Urinary bladder (tissue), 4 donors: ENCODE data around the gene ARPC5. TPM values are rescaled to one million over a fixed set of nuclear protein-coding genes. Genes with fewer than 3 reads are reported as not detected.

Experiments
- DNase-seq: peaks from one replicate; pipeline ENCODE4 v3.0.0-alpha.2; 2015; ENCODE audit errors: extremely low spot score
- H3K27ac ChIP-seq: one replicate; pipeline ENCODE4 v1.5.1; 2013; ENCODE audit warnings: low read depth, mild to moderate bottlenecking, moderate library complexity
- H3K36me3 ChIP-seq: one replicate; pipeline ENCODE4 v1.6.1; 2013; ENCODE audit warnings: mild to moderate bottlenecking, moderate library complexity; ENCODE audit not compliant: insufficient read depth
- H3K4me1 ChIP-seq: one replicate; pipeline ENCODE4 v1.6.1; 2013; ENCODE audit warnings: mild to moderate bottlenecking, moderate library complexity; ENCODE audit not compliant: insufficient read depth
- H3K4me3 ChIP-seq: one replicate; pipeline ENCODE4 v1.5.1; 2013; ENCODE audit warnings: low read depth, low read length
- WGBS: extraction: QIAGEN DNeasy Blood & Tissue Kit; methylation state at CpG from one replicate; pipeline ENCODE4 v1.1.7; 2013; 5-methylcytosine and 5-hydroxymethylcytosine counted together
- polyA plus RNA-seq: library from polyadenylated mRNA; stranded (reverse); fragments of 200-250 nt; gene quantifications from one replicate; pipeline ENCODE4 v1.2.3, GENCODE V29; 2013
- total RNA-seq: library from RNA; depleted of rRNA; stranded (reverse); fragments of >200 nt; gene quantifications from one replicate; pipeline ENCODE4 v1.2.3, GENCODE V29; 2014
- donor health status: healthy with polysubstance abuse.
- donor health status: healthy.

ARPC5 gene
- total and polyA plus RNA-seq, 2 donors = 104 to 145 TPM

GRCh38 chr1:183597656-183598347, 37.8 kb downstream of the ARPC5 start:
- 60% methylated on average over 5 of the region's 5 CpGs for WGBS
- DNase-seq = no peak
- Histone ChIP-seq H3K36me3 (no peaks in the 10 kb centered on the region), H3K27ac (no peak overlapping the region), H3K4me1 (no peaks in the 10 kb centered on the region), H3K4me3 (no peak overlapping the region)

GRCh38 chr1:183596500-183596899, 39.1 kb downstream of the ARPC5 start:
- Histone ChIP-seq H3K4me1 (no peaks in the 10 kb centered on the region), H3K36me3 (no peaks in the 10 kb centered on the region), H3K4me3 (no peak overlapping the region), H3K27ac (no peak overlapping the region)
- WGBS = 86% methylated on average over 5 of the region's 5 CpGs
- DNase-seq = no peak

GRCh38 chr1:183595537-183595936, 40.0 kb downstream of the ARPC5 start:
- H3K27ac ChIP-seq = no peak overlapping the region
- DNase-seq = no peak
- WGBS = 95% methylated on average over 2 of the region's 2 CpGs
- H3K4me3 ChIP-seq = no peak overlapping the region
- H3K36me3 ChIP-seq = no peaks in the 10 kb centered on the region
- H3K4me1 ChIP-seq = no peaks in the 10 kb centered on the region

- Histone ChIP-seq H3K4me3 (no peak overlapping the region), H3K4me1 (no peaks in the 10 kb centered on the region), H3K36me3 (no peaks in the 10 kb centered on the region), H3K27ac (no peak overlapping the region)
- WGBS = 69% methylated on average over 3 of the region's 3 CpGs
- no peak for DNase-seq
Measured at GRCh38 chr1:183593356-183593755, 42.2 kb downstream of the ARPC5 start.

GRCh38 chr1:183592733-183593132, 42.9 kb downstream of the ARPC5 start:
- Histone ChIP-seq H3K36me3 (no peaks in the 10 kb centered on the region), H3K4me1 (no peaks in the 10 kb centered on the region), H3K4me3 (no peak overlapping the region), H3K27ac (no peak overlapping the region)
- no peak for DNase-seq
- WGBS = 91% methylated on average over 7 of the region's 7 CpGs

GRCh38 chr1:183590244-183591191, 45.1 kb downstream of the ARPC5 start, which contains the start of gene NCF2:
Gene NCF2 (minus strand): TSS chr1:183590459. CDS start chr1:183590329, 130 bp downstream.
- WGBS = 78% methylated on average over 6 of the region's 6 CpGs
- Histone ChIP-seq H3K4me1 (no peaks in the 10 kb centered on the region), H3K27ac (no peak within 1 kb of the TSS), H3K36me3 (no peaks in the 10 kb centered on the region), H3K4me3 (no peak within 1 kb of the TSS)
- DNase-seq = no peak

GRCh38 chr1:183589874-183590243, 45.7 kb downstream of the ARPC5 start:
- Histone ChIP-seq H3K36me3 (no peaks in the 10 kb centered on the region), H3K27ac (no peak overlapping the region), H3K4me1 (no peaks in the 10 kb centered on the region), H3K4me3 (no peak overlapping the region)
- WGBS = 85% methylated on average over 4 of the region's 4 CpGs
- no peak for DNase-seq

- WGBS = 90% methylated on average over 5 of the region's 5 CpGs
- Histone ChIP-seq H3K36me3 (no peaks in the 10 kb centered on the region), H3K4me3 (no peak overlapping the region), H3K4me1 (no peaks in the 10 kb centered on the region), H3K27ac (no peak overlapping the region)
- no peak for DNase-seq
Measured at GRCh38 chr1:183589384-183589783, 46.2 kb downstream of the ARPC5 start.

GRCh38 chr1:183588827-183589226, 46.8 kb downstream of the ARPC5 start:
- no peaks in the 10 kb centered on the region for H3K4me1 ChIP-seq
- no peak overlapping the region for H3K4me3 ChIP-seq
- no peak overlapping the region for H3K27ac ChIP-seq
- no peak for DNase-seq
- H3K36me3 ChIP-seq = no peaks in the 10 kb centered on the region

GRCh38 chr1:183586926-183587325, 48.7 kb downstream of the ARPC5 start:
- H3K4me1 ChIP-seq = no peaks in the 10 kb centered on the region
- no peak overlapping the region for H3K27ac ChIP-seq
- H3K36me3 ChIP-seq = no peaks in the 10 kb centered on the region
- H3K4me3 ChIP-seq = no peak overlapping the region
- no peak for DNase-seq
- 90% methylated on average over 8 of the region's 8 CpGs for whole genome bisulfite sequencing

- Histone ChIP-seq H3K4me3 (no peak overlapping the region), H3K27ac (no peak overlapping the region), H3K36me3 (no peaks in the 10 kb centered on the region), H3K4me1 (no peaks in the 10 kb centered on the region)
- DNase-seq = no peak
- WGBS = 98% methylated on average over 1 of the region's 1 CpG
Measured at GRCh38 chr1:183586455-183586854, 49.1 kb downstream of the ARPC5 start.

GRCh38 chr1:183585038-183585437, 50.5 kb downstream of the ARPC5 start:
- Histone ChIP-seq H3K4me1 (no peaks in the 10 kb centered on the region), H3K4me3 (no peak overlapping the region), H3K36me3 (no peaks in the 10 kb centered on the region), H3K27ac (no peak overlapping the region)
- no peak for DNase-seq
- 65% methylated on average over 6 of the region's 6 CpGs for WGBS

- H3K4me1 ChIP-seq = no peaks in the 10 kb centered on the region
- WGBS = 72% methylated on average over 5 of the region's 5 CpGs
- H3K36me3 ChIP-seq = no peaks in the 10 kb centered on the region
- H3K27ac ChIP-seq = no peak overlapping the region
- no peak for DNase-seq
- no peak overlapping the region for H3K4me3 ChIP-seq
Measured at GRCh38 chr1:183584147-183584546, 51.4 kb downstream of the ARPC5 start.

GRCh38 chr1:183583466-183583865, 52.1 kb downstream of the ARPC5 start:
- H3K4me1 ChIP-seq = no peaks in the 10 kb centered on the region
- H3K27ac ChIP-seq = no peak overlapping the region
- H3K36me3 ChIP-seq = no peaks in the 10 kb centered on the region
- no peak for DNase-seq
- 80% methylated on average over 6 of the region's 6 CpGs for WGBS
- H3K4me3 ChIP-seq = no peak overlapping the region
